GM21529 (cell line): ENCODE results near the gene SOCS6.
"Not testable (repeated sequence)": the region's sequence is repeated elsewhere in the genome, so short reads cannot be mapped to it uniquely, and the experiment has no call there.

Experiments
- ATAC-seq: cut with Tn5 transposase; IDR thresholded peaks from one replicate; pipeline ENCODE4 v1.9.1; 2021; ENCODE audit not compliant: unreplicated experiment

SOCS6 gene

GRCh38 chr18:70321616-70322015 is 32.8 kb downstream of the SOCS6 start:
- ATAC-seq = no peak

GRCh38 chr18:70322385-70322784 is 33.5 kb downstream of the SOCS6 start:
- no peak for ATAC-seq

GRCh38 chr18:70322928-70323327 is 34.1 kb downstream of the SOCS6 start:
- ATAC-seq = no peak

GRCh38 chr18:70324897-70325296 is 36.1 kb downstream of the SOCS6 start:
- ATAC-seq = no peak

GRCh38 chr18:70326255-70326654 is 37.4 kb downstream of the SOCS6 start:
- no peak for ATAC-seq

GRCh38 chr18:70328169-70328568 is 39.3 kb downstream of the SOCS6 start:
- ATAC-seq = no peak

GRCh38 chr18:70329071-70329470 is 40.2 kb downstream of the SOCS6 start:
- no peak for ATAC-seq

- no peak for ATAC-seq
Measured at GRCh38 chr18:70330887-70331286, 42.0 kb downstream of the SOCS6 start.

- no peak for ATAC-seq
Measured at GRCh38 chr18:70331456-70332097, 42.7 kb downstream of the SOCS6 start.

- no peak for ATAC-seq
Measured at GRCh38 chr18:70332694-70333093, 43.8 kb downstream of the SOCS6 start.

- no peak for ATAC-seq
Measured at GRCh38 chr18:70333316-70333715, 44.5 kb downstream of the SOCS6 start.

GRCh38 chr18:70333757-70334156 is 44.9 kb downstream of the SOCS6 start:
- ATAC-seq = no peak

GRCh38 chr18:70334264-70334663 is 45.4 kb downstream of the SOCS6 start:
- ATAC-seq = no peak

- ATAC-seq = no peak
Measured at GRCh38 chr18:70334728-70335329, 46.0 kb downstream of the SOCS6 start.

- no peak for ATAC-seq
Measured at GRCh38 chr18:70335892-70336726, 47.3 kb downstream of the SOCS6 start.

GRCh38 chr18:70337139-70337972 is 48.5 kb downstream of the SOCS6 start:
- ATAC-seq = no peak

GRCh38 chr18:70338890-70339289 is 50.0 kb downstream of the SOCS6 start:
- ATAC-seq = no peak

- ATAC-seq = no peak
Measured at GRCh38 chr18:70339915-70340314, 51.1 kb downstream of the SOCS6 start.

GRCh38 chr18:70348481-70348880 is 59.6 kb downstream of the SOCS6 start:
- not testable (repeated sequence) for ATAC-seq

GRCh38 chr18:70349316-70349715 is 60.5 kb downstream of the SOCS6 start:
- no peak for ATAC-seq

- ATAC-seq = no peak
Measured at GRCh38 chr18:70354080-70354479, 65.2 kb downstream of the SOCS6 start.
